SK-N-MC (cell line): ENCODE results near the gene WDTC1.

Experiments used
- EZH2 ChIP-seq: fragments of 200-600 bp; sonication (generic); IDR thresholded peaks from one replicate; pipeline ENCODE4 v1.6.1; 2017; ENCODE audit warnings: antibody characterized with exemption
- POLR2AphosphoS5 ChIP-seq: IDR thresholded peaks from 2 replicates; pipeline ENCODE4 v1.6.1; 2012; ENCODE audit warnings: mild to moderate bottlenecking, low read depth, low read length, borderline replicate concordance

DNA sequence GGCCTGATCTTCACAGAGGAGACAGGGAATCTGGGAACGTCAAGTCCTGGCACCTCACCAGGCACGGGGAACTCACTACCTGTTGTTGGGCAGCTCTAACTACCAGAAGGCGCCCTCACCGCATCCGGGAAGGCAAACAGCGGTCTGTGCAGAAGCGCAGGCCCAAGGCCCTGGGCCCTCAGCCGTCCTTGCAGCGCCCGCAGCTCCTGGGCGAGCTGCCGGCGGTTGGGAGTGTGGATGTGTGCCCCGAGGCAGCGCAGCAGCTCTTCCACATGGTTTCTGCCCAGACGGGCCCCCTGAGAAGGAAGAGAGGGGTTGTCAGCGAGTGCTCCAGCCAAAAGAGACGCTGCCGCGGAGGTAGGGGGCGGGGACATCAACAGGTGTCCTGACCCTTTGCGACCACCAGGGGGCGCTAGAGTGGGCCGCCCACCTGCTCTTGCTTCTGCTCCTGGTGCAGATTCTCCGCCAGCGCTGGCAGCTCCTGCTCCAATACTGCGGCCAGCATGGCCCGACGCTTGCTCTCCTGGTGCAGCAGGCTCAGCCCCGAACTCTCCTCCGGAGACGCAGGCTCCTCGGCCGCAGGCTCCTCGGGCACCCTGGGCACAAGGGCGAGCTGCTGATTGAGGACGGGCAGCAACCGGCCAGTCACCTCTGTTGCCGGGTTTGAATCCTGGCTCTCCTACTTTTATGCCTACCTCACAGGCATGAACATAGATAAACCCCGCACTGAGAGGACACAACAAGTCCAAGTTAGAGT is 123.0 kb downstream of the WDTC1 start:
- no peak for TF ChIP-seq POLR2AphosphoS5
- no peak for TF ChIP-seq EZH2
